SW 1271 (cell line): ENCODE data around the gene ID1.
"Not testable (repeated sequence)": the region's sequence is repeated elsewhere in the genome, so short reads cannot be mapped to it uniquely, and the experiment has no call there.

Source experiments
- DNase-seq, 2 experiments: peaks; one replicate each; lab custom pipeline; 2025; lab: John Stamatoyannopoulos, UW

Gene ID1

DNA sequence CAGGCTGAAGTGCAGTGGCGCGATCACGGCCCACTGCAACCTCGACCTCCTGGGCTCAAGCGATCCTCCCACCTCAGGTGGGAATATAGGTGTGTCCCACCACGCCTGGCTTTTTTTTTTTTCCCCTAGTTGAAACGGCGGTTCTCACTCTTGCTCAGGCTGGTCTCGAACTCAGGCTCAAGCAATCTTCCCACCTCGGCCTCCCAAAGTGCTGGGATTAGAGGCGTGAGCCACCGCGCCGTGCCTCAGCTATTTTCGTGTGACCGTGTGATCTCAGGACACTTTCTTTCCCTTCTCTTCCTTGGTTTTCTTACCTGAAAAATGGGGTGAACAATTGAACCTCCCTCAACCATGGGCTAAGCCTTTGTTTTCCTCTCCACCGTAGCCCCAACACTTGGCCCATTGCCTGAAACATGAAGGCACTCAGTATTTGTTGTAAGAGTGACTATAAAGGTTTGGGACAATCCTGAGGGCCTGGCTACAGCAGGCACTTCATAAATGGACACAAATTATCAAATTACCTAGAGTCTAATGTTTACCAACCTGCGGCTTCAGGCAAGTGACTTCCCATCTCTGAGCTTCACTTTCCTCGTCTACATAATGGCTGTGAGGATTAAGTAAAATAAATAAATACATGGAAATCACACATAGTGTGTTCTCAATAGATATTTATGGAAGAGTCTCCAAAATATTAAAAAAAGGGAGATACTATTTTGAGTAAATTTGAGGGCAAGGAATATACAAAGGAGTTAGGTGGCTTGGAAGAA, 31.4 kb upstream of the ID1 start:
- DNase-seq = no peak

GRCh38 chr20:31574986-31575385, 30.1 kb upstream of the ID1 start:
- not testable (repeated sequence) for DNase-seq

GRCh38 chr20:31576751-31577150, 28.3 kb upstream of the ID1 start:
- DNase-seq = no peak

GRCh38 chr20:31577194-31577593, 27.9 kb upstream of the ID1 start:
- DNase-seq = no peak

- no peak for DNase-seq
Measured at GRCh38 chr20:31578448-31579138, 26.5 kb upstream of the ID1 start.

DNA sequence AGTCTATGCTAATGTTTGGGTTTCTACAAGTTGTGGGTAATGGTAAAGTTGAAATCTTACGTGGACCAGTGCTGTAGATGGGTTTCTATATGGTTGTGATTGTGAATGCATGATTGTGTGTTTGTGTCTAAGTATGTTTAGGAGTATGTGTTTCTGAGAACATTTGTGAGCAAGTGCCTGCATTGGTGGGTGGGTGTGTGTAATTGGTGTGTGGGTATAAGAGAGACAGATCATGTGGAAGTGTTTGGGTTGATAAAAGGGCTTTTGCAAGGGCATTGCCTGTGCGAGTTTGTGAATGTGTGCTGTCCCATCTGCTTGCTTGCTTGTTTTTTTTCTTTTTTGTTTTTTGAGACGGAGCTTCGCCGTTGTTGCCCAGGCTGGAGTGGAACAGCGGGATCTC, 25.8 kb upstream of the ID1 start:
- DNase-seq = no peak

DNA sequence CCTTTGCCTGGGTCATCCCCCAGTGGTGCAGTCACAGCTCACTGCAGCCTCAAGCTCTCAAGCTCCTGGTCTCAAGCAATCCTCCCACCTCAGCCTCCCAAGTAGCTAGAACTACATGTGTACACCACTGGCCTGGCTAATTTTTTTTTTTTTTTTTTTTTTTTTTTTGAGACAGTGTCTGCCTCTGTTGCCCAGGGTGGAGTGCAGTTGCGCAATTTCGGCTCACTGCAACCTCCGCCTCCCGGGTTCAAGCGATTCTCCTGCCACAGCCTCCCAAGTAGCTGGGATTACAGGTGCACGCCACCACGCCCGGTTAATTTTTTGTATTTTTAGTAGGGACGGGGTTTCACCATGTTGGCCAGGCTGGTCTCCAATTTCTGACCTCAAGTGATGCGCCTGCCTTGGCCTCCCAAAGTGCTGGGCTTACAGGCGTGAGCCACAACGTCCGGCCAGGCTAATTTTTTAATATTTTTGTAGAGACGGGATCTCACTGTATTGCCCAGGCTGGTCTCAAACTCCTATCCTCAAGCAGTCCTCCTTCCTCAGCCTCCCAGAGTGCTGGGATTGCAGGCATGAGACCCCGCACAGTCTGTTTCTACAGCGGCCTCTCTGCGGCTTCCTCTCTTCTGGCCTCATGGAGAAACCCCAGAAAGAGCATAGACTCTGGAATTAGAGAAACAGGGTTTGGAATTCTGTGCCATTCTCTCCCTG, 25.0 kb upstream of the ID1 start:
- DNase-seq = not testable (repeated sequence)

GRCh38 chr20:31580706-31581105, 24.4 kb upstream of the ID1 start:
- DNase-seq = no peak

- no peak for DNase-seq
Measured at GRCh38 chr20:31581391-31581790, 23.7 kb upstream of the ID1 start.

GRCh38 chr20:31587545-31588389, 17.3 kb upstream of the ID1 start:
- no peak for DNase-seq

DNA sequence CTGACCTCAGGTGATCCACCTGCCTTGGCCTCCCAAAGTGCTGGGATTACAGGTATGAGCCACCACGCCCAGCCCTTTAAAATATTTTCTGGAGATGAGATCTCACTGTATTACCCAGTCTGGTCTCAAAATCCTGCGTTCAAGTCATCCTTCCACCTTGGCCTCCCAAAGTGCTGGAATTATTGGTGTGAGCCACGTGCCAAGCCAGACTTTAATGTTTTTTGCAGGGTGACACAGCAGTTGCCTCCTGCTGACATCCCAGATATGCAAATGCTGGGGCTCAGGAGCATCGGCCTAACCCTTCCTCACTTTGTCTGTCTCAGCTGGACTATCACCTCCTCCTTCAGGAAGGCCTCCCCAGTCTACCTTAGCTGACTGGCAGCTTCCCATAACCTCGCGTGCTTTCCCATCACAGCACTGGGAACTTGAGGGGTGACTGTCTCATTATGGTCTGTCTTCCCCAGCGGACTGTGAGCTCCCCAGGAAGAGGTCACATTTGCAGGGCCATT, 14.3 kb upstream of the ID1 start:
- no peak for DNase-seq

DNA sequence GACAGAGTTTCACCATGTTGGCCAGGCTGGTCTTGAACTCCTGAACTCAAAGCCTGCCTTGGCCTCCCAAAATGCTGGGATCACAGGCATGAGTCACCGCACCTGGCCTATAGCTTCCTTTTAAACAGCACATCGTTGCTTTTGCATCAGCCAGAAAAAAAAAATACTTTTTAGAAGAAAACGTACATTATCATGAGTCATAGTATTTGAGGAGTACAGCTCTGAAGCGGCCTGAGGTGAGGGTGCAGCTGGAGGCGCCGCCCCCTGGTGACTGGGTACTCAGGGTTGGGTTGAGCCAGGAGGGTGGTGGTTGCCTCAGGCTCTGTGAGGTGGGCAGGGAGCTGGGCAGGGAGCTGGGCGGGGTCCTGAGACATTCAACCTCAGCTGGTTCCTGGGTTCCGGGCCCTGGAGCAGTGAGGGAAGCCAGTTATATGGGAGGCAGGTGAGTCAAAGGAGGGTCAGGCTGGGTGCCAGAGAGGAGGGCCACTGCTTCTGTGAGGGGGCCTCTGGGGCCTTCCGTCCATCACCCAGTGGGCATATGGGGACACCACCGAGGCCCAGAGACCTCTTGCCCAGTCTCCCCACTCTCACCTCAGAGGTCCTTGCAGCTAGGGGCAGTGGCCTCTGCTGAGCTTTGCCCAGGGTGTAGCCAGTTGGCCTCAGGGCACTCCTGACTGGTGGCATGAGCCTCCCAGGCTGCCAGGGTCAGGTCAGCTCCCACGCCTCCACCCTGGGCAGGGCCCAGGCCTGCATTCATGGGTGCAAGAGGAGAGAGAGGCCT, 11.7 kb upstream of the ID1 start:
- peak; percentile 86 to 97 for DNase-seq

DNA sequence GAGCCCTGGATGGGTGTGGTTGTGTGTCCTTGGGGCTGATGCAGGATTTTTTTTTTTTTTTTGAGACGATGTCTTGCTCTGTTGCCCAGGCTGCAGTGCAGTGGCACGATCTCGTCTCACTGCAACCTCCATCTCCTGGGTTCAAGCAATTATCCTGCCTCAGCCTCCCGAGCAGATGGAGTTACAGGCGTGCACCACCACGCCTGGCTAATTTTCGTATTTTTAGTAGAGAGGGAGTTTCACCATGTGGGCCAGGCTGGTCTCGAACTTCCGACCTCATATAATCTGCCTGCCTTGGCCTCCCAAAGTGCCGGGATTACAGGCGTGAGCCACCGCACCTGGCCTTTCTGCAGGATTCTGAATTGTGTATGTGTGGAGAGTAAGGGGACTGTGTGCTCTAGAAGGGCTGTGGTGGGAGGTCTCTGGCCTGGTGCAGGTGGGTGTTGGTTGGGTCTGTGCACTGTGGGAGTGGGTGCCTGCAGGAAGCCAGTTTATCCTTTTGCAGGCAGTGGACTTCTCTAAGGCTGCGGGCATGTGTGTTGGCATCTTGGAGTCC, 11.0 kb upstream of the ID1 start:
- no peak for DNase-seq

GRCh38 chr20:31594558-31595379, 10.3 kb upstream of the ID1 start:
- DNase-seq = no peak

DNA sequence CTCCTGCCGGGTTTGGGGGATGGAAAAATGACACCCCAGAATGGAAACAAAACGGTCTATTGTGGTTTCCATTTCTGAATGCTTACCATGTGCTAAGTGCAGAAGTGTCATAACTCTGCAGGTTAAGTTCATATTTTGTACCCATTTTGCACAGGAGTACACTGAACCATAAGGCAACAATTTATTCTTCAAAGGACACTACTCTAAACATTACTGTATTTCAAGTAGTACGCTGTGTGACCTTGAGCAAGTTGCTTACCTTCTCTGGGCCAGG, 9.8 kb upstream of the ID1 start:
- no peak for DNase-seq

GRCh38 chr20:31595654-31596411, 9.3 kb upstream of the ID1 start:
- peak; percentile 71 to 86 for DNase-seq

GRCh38 chr20:31596412-31596715, 8.7 kb upstream of the ID1 start:
- not testable (repeated sequence) for DNase-seq

- no peak for DNase-seq
Measured at GRCh38 chr20:31596831-31597480, 8.1 kb upstream of the ID1 start.

- DNase-seq = no peak
Measured at GRCh38 chr20:31597481-31597855, 7.6 kb upstream of the ID1 start.
